Retinal pigment epithelial cell (primary cell): ENCODE results near the gene MIDN.
"Not testable (repeated sequence)": the region's sequence is repeated elsewhere in the genome, so short reads cannot be mapped to it uniquely, and the experiment has no call there.

Source experiments
- DNase-seq: peaks from one replicate; pipeline ENCODE4 v3.0.0-alpha.2; 2010; ENCODE audit warnings: low read depth
- H3K4me3 ChIP-seq: 2 replicates; pipeline ENCODE4 v1.5.1; 2011; ENCODE audit warnings: mild to moderate bottlenecking, low read length, control low read depth, moderate library complexity
- TF ChIP-seq, protein P1 (sequence below): conservative IDR thresholded peaks from 2 replicates; pipeline ENCODE4 v1.5.1; 2011; ENCODE audit warnings: low read depth, low read length, control low read depth, inconsistent platforms

The MIDN gene

DNA sequence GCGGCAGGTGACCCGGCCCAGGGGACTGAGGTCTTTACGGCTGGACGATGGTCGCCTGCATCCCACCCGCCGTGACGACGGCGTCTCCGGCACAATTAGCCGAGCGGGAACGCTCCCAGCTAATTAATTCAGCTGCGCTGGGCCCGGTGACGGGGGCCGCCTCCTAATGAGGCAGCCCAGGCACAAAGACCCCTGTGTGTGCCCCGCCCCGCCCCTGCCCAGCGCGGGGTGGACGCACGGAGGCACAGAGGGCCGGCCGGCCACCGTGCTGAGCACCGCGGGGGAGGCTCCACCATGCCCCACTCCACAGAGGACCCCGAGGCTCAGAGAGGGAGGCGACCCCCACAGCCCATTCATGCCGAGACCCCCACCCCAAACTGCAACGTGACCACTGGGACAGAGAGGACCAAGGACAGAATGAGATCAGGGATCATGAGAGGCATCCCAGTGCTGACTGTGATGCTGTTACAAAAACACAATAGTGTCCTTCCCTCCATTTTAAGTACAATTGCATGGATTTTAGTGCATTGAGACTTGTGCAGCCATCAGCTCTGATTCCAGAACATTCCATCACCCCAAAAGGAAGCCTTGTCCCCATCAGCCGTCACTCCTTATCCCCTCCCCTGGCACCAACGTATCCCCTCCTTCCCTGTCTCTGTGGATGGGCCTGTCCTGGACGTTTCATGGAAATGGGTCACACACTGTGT, 54.3 kb downstream of the MIDN start:
- H3K4me3 ChIP-seq = no peak overlapping the region
- TF ChIP-seq, protein P1, sequence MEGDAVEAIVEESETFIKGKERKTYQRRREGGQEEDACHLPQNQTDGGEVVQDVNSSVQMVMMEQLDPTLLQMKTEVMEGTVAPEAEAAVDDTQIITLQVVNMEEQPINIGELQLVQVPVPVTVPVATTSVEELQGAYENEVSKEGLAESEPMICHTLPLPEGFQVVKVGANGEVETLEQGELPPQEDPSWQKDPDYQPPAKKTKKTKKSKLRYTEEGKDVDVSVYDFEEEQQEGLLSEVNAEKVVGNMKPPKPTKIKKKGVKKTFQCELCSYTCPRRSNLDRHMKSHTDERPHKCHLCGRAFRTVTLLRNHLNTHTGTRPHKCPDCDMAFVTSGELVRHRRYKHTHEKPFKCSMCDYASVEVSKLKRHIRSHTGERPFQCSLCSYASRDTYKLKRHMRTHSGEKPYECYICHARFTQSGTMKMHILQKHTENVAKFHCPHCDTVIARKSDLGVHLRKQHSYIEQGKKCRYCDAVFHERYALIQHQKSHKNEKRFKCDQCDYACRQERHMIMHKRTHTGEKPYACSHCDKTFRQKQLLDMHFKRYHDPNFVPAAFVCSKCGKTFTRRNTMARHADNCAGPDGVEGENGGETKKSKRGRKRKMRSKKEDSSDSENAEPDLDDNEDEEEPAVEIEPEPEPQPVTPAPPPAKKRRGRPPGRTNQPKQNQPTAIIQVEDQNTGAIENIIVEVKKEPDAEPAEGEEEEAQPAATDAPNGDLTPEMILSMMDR = no peak
- DNase-seq = no peak

GRCh38 chr19:1304197-1304924, 56.0 kb downstream of the MIDN start:
- no peak overlapping the region for H3K4me3 ChIP-seq
- DNase-seq = no peak
- TF ChIP-seq, protein P1 = no peak

DNA sequence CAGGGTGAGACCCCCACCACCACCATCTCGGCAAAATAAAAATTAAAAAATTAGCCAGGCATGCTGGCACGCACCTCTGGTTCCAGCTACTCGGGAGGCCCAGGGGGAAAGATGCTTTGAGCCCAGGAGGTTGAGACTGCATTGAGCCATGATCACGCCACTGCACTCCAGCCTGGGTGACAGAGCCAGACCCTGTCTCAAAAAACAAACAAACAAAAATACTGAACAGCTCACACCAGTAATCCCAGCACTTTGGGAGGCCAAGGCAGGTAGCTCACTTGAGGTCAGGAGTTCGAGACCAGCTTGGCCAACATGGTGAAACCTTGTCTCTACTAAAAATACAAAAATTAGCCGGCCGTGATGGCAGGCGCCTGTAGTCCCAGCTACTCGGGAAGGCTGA, 57.0 kb downstream of the MIDN start:
- H3K4me3 ChIP-seq, DNase-seq: not testable (repeated sequence)

- TF ChIP-seq, protein P1 = no peak
- DNase-seq = no peak
Measured at GRCh38 chr19:1307320-1307719, 58.9 kb downstream of the MIDN start.

GRCh38 chr19:1307755-1308303, 59.4 kb downstream of the MIDN start:
- no peak for DNase-seq
- no peak overlapping the region for H3K4me3 ChIP-seq
- TF ChIP-seq, protein P1 = no peak

More at GRCh38 chr19:1307320-1307719, 58.9 kb downstream of the MIDN start:
- H3K4me3 ChIP-seq = no peak overlapping the region

DNA sequence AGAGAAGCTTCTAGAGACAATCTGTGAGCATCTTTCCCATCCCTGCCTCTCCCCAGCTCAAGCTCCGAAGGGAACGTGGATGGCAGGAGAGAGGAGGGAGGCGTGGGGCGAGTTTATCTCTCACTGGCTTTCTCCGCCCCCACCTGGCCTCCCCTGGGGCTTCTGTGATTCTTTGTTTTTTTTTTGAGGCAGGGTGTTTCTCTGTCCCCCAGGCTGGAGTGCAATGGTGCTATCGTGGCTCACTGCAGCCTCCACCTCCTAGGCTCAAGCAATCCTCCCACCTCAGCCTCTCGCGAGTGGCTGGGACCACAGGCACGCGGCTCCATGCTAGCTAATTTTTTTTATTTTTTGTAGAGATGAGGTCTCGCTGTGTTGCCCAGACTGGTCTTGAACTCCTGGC, 60.3 kb downstream of the MIDN start:
- DNase-seq = no peak
- TF ChIP-seq, protein P1 = no peak
- H3K4me3 ChIP-seq = no peak overlapping the region
